CD1c-positive myeloid dendritic cell (primary cell): ENCODE measurements around the gene FRS3.

ENCODE experiments used
- DNase-seq: peaks from one replicate; pipeline ENCODE4 v3.0.0-alpha.2; 2016; ENCODE audit errors: extremely low spot score

FRS3 gene

DNA sequence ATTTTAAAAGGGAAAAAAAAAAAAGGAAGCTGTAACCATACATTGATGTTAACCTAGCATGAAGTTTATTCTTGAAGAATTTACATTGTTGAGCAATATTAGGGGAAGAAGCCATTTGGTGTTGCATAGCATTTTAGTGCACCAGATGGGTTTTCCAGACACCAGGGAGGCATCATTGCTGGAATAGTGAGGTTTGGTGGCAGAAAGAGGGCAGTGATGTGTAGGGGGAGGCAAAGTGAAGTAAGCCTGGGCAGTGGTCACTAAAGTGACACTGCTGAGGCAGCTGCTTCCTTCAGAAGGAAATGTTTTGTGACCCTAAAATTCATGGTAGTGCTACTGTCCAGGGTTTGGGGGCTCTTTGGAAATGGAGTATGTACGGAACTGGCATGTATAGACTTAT is 10.3 kb upstream of the FRS3 start:
- DNase-seq: no peak

DNA sequence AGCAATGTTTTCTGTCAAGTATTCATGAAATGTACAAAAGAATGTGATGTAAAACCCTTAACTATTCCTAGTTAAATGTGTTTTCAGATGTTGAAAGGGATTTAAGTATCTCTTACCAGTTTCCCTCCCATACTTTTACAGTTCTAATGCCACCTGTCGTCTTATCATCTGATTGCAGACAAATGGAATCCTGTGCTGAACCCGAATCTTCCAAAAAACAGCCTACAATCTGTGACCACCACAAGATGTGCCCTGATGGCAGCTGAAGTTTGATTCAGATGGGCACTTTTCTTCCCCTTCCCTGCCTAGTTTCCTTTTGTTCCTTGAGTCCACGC is 9.7 kb upstream of the FRS3 start:
- no peak for DNase-seq

DNA sequence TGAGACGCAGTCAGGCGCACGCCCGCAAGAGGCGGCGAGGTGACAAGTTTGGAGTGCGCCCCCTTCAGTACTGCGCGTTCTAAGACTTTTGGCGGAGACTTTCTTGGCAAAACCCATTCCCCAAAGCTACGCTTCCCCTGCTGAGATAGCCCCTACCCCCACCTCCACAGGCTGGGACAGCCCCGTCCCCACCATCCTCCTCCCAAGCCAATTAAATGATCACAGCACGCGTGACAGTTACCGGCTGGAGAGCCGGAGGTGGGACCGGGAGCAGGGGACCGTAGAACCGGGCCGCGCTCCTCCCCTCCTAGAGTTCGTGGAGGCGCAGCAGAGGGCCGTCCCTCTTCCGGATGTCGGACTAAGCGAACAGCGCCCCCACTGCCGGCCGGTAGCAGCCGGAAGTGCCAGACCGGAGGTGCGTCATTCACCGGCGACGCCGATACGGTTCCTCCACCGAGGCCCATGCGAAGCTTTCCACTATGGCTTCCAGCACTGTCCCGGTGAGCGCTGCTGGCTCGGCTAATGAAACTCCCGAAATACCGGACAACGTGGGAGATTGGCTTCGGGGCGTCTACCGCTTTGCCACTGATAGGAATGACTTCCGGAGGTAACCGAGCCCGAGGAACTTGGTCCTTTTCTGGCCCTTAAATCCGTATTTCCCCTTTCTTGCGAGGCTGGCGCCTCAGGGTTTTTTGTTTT is 7.7 kb upstream of the FRS3 start, which contains the start of gene TOMM6:
TOMM6 (plus strand) TSS at position 476 of the 699 bp plus-strand sequence; CDS start at position 480, 4 bp downstream.
- peak; percentile 97 for DNase-seq

- DNase-seq: peak; percentile 92
Observed at GRCh38 chr6:41786451-41787218, 6.9 kb upstream of the FRS3 start.

- no peak for DNase-seq
Observed at GRCh38 chr6:41785689-41786450, 6.2 kb upstream of the FRS3 start.

- no peak for DNase-seq
Observed at GRCh38 chr6:41785254-41785653, 5.6 kb upstream of the FRS3 start.

DNA sequence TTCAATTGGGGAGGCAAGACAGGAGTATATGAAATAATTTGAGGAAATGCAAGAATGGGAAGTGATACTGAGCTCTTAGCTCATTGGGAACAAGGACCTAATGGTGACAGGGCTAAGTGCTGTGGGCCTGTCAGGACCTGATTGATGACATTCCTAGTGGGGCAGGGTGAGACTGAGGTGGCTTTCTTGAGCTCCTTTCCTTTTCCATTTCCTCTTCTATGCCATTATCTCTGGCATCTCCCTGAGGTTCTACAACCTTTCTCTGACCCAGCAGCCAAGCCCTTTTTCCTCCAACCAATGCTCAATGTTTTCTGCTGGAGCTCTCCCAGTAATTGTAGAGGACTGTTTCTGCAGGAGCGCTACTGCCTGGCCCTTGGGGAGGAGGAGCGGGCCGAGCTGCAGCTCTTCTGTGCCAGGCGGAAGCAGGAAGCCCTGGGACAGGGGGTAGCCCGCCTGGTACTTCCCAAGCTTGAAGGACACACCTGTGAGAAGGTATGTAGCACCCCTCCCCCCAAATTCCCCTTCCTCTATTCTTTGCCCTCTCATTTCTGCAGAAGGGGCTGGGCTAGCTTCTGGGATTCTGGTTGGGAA is 5.0 kb upstream of the FRS3 start:
- DNase-seq: peak; percentile 83

- no peak for DNase-seq
Observed at GRCh38 chr6:41783106-41783780, 3.5 kb upstream of the FRS3 start.

- no peak for DNase-seq
Observed at GRCh38 chr6:41781366-41781730, 1.6 kb upstream of the FRS3 start.

DNA sequence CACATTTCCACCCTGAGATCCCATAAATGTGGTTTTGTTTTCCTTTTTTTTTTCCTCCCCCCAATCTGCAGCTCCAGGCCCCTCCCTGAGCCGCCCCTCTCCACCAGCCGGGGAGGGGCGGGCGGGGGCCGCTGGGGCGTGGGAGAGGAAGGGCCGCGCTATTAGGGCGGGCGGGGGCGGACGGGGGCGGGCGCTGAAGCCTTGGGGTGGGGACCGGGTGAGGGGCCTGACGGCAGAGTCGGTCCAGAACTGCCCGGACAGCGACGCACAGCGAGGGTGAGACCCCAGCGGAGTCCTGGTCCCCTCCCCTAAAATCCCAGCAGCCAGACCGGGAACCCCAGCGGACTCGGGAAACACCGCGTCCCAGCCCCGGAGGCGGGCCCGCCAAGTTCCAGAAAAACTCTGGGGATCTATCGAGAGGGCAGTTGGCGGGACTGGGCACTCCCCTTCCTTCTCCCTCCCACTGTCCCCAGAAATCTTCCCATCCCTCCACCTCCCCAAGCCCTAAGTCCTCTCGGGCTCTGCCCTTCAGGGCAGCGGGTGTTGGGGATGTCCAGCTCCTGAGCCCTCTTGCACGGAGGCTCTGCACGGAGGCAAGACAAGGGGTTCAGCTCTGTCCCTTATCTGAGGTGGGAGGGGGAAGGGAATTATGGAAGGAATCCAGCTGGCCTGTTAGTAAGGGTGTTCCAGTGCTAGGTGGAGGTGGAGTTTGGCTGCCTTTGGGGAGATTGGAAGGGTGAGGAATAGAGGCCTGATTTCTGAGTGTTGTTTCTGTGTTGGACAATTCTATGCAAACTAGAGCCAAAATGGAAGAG is 1.1 kb upstream of the FRS3 start, which contains the start of gene PRICKLE4:
PRICKLE4 (plus strand) TSS at position 232 of the 815 bp plus-strand sequence. CDS start 2,692 bp downstream, outside the sequence.
- DNase-seq: peak; percentile 27

DNA sequence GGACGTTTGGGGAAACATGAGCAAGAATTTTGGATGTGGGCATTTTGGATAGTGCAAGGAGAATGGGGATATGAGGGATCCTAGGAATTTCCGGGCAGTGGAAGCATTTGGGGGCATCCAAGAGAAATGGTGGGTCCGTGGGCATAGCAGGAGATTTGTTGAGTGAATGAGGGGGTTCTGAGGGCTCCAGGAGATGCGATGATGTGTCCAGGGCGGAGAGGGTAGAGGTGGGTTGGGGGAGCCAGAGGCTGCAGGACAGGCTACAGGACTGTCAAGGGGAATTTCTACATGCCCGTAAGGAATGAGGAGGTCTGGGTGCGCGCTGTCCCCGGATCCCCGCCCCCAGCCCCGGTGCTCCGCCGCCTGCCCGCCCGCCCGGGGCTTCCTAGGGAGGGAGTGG is 364 bp downstream of the FRS3 start:
- DNase-seq: no peak

DNA sequence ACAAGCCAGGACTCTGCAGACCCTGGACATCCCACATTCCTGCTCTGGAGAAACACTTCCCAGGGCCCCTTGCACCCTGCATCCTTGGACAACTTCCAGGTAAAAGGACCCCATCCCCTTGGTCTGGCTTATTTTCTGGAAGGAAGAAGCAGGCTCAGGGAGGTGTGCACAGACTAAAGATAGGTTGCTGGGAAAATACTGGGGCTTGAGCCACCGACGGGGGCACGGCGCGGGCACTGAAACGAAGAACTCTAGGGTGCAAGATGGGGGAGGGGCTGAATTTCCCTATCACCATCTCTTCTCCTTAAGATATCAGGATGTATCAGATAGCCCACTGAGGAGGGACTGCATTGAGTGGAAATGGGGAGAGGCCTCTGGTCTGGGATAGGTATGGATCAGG is 805 bp downstream of the FRS3 start:
- no peak for DNase-seq

- peak; percentile 68 for DNase-seq
Observed at GRCh38 chr6:41777551-41778285, 2.0 kb downstream of the FRS3 start.

- no peak for DNase-seq
Observed at GRCh38 chr6:41775293-41775882, 4.3 kb downstream of the FRS3 start.

GRCh38 chr6:41774841-41775240 is 4.9 kb downstream of the FRS3 start:
- no peak for DNase-seq

DNA sequence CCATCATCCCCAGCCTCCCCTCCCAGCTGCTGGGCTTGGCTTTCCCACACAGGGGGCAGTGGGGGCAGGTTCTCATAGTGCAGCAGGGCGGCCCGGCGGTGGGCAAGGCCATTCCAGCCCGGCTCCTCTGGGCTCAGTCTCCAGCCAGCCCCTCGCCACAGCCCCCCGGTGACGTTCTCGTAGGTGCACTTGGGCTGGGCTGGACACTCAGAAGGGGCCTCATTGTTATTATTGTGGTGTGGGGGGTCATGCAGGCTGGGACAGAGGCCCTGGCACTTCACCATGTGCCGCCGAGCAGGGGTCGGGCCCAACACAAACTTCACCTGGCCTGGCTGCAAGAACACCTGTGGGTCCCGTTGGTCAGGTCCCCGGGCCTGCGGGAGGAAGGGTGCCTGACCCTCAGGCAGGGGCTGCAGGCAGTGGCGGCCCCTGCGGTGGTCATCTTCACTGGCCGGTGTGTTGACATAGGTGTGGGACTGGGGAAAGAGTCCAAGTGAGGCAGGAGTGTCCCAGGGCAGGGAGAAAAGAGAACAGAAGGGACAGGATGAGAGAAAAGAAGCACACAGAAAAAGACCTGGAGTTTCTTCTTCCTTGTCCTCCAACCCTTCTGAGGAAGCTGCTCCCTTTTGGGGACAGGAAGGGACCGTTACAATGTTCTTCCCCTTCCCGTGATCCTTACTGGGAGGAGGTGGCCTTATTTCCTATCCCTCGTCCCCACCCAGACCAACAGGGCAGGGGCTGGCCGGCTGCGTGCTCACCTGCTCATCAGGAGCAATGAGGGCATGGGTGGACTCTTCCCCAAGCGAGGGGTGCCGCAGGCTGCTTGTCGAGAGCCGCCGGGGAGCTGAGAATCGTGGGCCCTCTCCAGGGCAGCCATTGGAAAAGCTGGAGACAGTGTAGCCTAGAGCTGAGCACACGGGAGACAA is 8.4 kb downstream of the FRS3 start:
- no peak for DNase-seq

DNA sequence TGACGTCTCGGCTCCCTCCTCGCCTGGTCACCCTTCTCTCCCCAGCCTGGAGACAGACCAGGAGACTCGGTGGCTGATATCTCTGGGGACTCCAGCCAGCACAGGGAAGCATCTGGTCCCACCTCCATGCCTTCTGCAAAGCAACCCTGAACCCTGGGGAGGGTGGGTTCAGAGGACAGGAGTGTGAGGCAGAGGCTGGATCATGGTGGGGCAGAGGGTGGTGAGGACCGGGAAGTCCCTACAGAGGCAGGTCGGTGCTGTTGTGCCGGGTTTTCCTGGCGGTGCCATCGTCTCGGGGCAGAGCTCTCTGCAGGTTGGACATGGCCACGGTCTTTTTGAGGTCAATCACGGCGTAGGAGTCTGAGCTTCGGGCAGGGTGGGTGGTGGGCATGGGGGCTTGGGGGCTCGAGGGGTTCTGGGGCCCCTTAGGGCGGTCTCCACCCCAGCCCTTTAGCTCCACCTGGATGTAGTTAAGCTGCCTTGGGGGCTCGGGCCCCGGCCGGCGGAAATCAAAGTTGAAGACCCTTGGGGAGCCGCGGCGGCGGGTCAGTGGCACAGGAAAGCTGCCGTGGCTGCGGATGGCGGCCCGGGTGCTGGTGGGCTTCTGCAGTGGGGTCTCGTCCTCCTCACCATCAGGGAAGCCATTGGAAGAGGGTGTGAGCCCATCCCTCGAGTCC is 9.2 kb downstream of the FRS3 start:
- DNase-seq: no peak

- DNase-seq: no peak
Observed at GRCh38 chr6:41769376-41769775, 10.3 kb downstream of the FRS3 start.
